CD4-positive, alpha-beta T cell treated with Interleukin-21 for 1 hour (primary cell): ENCODE data around the gene DLX3.

Experiments
- DNase-seq: peaks from one replicate; pipeline ENCODE4 v3.0.0-alpha.2; 2020

DLX3 gene

GRCh38 chr17:49970498-49970897 is 24.5 kb downstream of the DLX3 start:
- DNase-seq, result no peak

GRCh38 chr17:49969795-49970389 is 25.1 kb downstream of the DLX3 start:
- DNase-seq, result no peak

GRCh38 chr17:49969134-49969759 is 25.8 kb downstream of the DLX3 start, which contains the start of gene DLX4:
DLX4 (plus strand) TSS chr17:49969190; CDS start chr17:49969469, 279 bp downstream.
- DNase-seq, result no peak

GRCh38 chr17:49968405-49969133 is 26.5 kb downstream of the DLX3 start:
- DNase-seq, result peak; percentile 69

GRCh38 chr17:49967621-49968404 is 27.2 kb downstream of the DLX3 start:
- no peak for DNase-seq

- no peak for DNase-seq
Measured at GRCh38 chr17:49967205-49967604, 27.8 kb downstream of the DLX3 start.

- no peak for DNase-seq
Measured at GRCh38 chr17:49966767-49967166, 28.3 kb downstream of the DLX3 start.

- DNase-seq, result no peak
Measured at GRCh38 chr17:49965524-49965909, 29.5 kb downstream of the DLX3 start.

GRCh38 chr17:49964769-49965523 is 30.1 kb downstream of the DLX3 start:
- DNase-seq, result peak; percentile 39

GRCh38 chr17:49964303-49964768 is 30.7 kb downstream of the DLX3 start:
- DNase-seq, result no peak

- DNase-seq, result no peak
Measured at GRCh38 chr17:49963626-49964302, 31.3 kb downstream of the DLX3 start.

GRCh38 chr17:49963309-49963625 is 31.8 kb downstream of the DLX3 start:
- DNase-seq, result no peak

GRCh38 chr17:49962599-49963308 is 32.3 kb downstream of the DLX3 start:
- no peak for DNase-seq

- DNase-seq, result no peak
Measured at GRCh38 chr17:49959183-49959935, 35.7 kb downstream of the DLX3 start.

GRCh38 chr17:49958723-49959122 is 36.3 kb downstream of the DLX3 start:
- no peak for DNase-seq

GRCh38 chr17:49957350-49957749 is 37.7 kb downstream of the DLX3 start:
- no peak for DNase-seq

- DNase-seq, result no peak
Measured at GRCh38 chr17:49956780-49957179, 38.2 kb downstream of the DLX3 start.

- no peak for DNase-seq
Measured at GRCh38 chr17:49955157-49955556, 39.9 kb downstream of the DLX3 start.

GRCh38 chr17:49952912-49953497 is 42.0 kb downstream of the DLX3 start:
- DNase-seq, result no peak
